Subcutaneous adipose tissue (tissue), 4 donors: ENCODE data around the gene IL4R. TPM values are rescaled to one million over a fixed set of nuclear protein-coding genes. Genes with fewer than 3 reads are reported as not detected.

Source experiments
- total RNA-seq, 4 donors: library from RNA; depleted of rRNA; stranded (reverse); fragments of >200 nt; gene quantifications; one replicate each; pipeline ENCODE4 v1.1.0, GENCODE V29; 2016
- TF ChIP-seq, protein P1 (sequence below): fragments of 450-650 bp; IDR thresholded peaks from one replicate; pipeline ENCODE4 v1.5.1; 2016; ENCODE audit warnings: low read depth, mild to moderate bottlenecking, control low read depth, antibody characterized with exemption, moderate library complexity

The IL4R gene
- total RNA-seq, 4 donors from 2014 or later: 14.7 to 37.3 (median 30.4) TPM

DNA sequence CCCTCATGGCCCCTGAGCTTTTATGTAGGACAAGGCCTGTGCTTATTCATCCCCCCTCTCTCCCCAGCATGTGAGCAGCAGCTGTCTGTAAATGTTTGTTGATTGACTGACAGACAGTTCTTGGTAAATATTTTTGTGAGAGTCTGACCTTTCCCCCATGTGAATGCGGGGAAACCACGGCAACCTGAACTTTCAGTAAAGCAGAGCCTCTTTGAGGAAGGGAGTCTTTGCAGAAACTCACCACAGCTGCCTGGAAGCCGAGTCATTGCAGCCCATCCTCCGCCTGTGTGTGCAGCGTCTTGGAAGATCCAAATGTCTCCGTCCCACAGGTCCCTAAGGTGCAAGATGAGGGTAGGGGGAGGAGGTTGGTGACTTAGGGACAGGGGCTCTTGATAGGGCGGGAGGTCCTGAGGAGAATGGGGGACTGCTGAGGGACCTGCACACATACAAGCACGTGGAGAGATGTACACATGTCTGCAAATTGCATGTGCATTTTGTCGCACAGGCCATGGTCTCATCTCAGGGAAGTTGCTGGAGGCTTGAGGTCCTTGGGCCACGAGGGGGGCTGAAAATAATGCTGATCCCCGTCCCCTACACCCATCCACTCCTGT, 65.2 kb downstream of the IL4R start:
- TF ChIP-seq, protein P1, sequence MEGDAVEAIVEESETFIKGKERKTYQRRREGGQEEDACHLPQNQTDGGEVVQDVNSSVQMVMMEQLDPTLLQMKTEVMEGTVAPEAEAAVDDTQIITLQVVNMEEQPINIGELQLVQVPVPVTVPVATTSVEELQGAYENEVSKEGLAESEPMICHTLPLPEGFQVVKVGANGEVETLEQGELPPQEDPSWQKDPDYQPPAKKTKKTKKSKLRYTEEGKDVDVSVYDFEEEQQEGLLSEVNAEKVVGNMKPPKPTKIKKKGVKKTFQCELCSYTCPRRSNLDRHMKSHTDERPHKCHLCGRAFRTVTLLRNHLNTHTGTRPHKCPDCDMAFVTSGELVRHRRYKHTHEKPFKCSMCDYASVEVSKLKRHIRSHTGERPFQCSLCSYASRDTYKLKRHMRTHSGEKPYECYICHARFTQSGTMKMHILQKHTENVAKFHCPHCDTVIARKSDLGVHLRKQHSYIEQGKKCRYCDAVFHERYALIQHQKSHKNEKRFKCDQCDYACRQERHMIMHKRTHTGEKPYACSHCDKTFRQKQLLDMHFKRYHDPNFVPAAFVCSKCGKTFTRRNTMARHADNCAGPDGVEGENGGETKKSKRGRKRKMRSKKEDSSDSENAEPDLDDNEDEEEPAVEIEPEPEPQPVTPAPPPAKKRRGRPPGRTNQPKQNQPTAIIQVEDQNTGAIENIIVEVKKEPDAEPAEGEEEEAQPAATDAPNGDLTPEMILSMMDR: no peak

DNA sequence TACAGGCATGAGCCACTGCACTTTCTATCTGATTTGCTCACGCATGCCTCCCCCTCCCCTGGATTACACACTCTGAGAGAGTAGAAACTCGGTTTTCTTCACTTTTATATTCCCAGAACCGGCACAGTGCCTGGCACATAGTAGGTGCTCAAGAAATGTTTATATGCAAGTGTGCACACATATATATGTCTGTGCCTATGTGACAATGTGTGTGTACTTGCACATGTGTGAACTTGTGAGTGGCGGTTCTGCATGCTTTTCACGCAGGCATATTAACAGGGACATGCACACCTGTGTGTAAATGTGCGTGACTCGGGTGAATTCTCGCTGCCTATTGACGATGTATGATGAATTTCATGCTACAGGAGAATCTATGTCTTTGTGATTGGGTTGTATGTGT, 66.1 kb downstream of the IL4R start:
- TF ChIP-seq, protein P1: no peak

DNA sequence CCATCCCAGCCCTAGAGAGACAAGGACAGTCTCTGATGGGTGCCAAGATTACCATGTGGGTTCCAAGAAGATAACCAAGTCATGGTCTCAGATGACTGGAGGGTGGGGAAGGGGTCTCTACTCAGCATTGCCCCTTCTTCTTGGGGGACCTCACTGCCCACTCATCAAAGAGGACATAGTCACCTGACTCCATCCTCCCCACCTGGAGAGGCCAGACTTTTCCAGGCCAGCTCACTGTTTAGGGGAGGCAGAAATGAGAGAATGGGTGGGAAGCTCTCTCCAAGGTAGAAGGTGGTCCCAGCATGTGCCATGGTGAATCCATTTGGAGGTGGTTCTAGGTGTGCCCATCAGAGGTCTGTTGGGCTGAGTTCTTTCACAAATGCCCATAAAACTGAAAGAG, 67.5 kb downstream of the IL4R start:
- TF ChIP-seq, protein P1: no peak

DNA sequence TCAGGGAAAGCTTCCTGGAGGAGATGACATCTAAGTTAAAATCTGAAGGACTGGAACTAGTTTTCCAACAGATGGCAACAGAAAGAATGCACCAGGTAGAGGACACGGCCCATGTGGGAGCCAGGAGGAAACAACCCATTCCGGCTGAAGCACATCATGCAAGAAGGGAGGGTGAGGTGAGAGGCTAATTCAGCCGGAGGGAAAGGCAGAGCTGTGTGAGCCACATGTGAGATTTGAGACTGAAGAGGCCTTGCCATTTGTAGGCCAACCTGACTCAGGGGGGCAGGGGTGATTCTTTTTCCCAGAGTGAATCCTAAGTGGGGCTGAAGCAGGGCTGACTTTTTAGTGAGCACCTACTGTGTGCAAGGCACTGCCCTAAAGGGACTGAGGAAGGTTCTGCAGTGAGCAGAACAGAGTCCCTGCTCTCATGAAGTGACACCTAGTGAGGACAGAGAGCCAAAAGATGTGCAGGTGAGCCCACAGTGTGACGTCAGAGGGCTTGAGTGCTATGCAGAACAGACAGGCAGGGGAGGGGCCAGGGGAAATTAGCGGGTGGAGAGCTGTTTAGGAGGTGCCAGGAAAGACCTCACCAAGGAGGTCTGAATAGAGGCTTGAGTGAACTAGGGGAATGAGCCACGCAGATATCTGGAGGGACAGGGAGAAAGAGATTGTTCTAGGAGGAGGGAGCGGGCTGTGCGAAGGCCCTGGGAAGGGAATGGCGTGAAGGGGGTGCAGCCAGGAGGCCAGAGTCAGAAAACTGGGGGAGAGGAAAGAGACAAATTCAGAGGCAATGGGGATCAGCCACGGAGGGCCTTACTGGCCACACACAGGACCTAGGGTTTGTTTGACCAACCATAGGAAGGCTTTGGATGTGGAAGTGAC, 68.4 kb downstream of the IL4R start:
- TF ChIP-seq, protein P1: no peak

DNA sequence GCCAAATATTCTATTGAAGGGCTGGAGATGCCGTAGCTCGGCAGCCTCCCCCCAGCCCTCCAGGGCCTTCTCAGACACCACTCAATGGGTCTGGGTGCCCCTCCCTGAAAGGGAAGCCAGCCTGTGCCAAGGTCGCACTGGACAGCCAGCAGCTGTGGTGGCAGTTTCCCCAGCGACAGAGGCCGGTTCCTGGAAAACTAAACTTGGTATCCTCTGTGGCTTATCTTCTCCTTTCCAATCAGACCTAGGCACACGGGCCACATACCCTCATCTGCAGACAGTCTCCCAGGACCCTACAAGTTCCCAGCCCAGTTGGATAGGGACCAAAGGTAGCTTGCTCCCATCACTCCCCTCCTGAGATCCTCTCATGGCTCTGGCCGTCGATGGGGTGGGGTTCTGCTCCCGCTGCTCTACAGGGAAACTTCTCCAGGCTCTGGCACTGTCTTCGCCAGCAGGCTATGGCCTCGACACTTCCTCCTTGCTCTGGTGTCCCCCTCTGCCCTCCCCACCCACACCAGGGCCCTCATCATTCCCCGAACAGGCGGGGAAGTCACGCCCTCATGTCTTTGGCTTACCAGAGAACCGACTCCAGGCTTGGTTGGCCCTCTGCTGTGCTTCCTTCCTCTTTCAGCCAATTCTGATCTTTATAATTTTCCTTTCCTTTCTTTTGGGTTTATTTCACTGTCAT, 69.9 kb downstream of the IL4R start:
- TF ChIP-seq, protein P1: no peak

DNA sequence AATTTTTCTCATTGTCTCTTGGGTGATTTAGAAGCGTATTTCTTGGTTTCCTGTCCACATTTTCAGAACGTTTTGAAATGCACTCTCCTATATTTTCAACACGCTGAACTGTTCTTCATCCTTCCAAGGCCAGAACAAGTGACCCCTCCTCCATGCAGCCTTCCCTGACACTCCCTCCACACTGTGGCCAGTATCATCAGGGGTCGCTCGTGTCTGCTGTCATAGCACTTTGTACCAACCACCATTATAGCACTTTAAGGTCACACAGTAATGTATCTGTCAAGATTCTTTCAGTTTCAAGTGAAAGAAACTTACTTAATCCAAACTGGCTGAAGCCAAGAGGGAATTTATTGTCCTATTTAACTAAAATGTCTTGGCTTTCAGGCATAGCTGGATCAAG, 70.7 kb downstream of the IL4R start:
- TF ChIP-seq, protein P1: no peak

DNA sequence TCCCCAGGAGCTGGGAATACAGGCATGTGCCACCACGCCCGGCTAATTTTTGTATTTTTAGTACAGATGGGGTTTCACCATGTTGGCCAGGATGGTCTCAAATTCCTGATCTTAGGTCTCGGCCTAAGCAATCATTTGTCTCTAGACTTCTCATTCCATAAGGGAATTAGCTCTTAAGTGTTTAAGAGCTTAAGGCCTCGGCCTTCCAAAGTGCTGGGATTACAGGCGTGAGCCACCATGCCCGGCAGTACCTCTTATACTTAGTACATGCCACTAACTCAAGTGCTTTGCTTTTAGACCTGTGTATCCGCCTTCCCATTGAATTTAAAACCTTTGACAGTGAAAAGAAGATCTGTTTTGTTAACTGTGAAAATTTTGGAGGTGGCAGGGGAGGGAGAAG, 71.6 kb downstream of the IL4R start:
- TF ChIP-seq, protein P1: no peak
